HCT116 (cell line): ENCODE measurements around the gene SLC25A33. TPM values are rescaled to one million over a fixed set of nuclear protein-coding genes. Genes with fewer than 3 reads are reported as not detected.

Experiments used
- ATAC-seq: fragments of 200-7000 bp; cut with Tn5 transposase; 2 replicates; pipeline ENCODE4 v1.9.1; 2020; ENCODE audit warnings: mild to moderate bottlenecking, moderate library complexity
- BruUV-seq: library from RNA; stranded (reverse); fragments of 400-500 nt; replicated peaks from 2 replicates; lab custom pipeline; 2021; lab: Mats Ljungman, UMichigan
- CTCF ChIA-PET: fragments of 300-600 bp; sonication (Branson Sonifier 250); formaldehyde crosslinking; loops from one replicate; lab custom pipeline; 2021; ENCODE audit warnings: antibody characterized with exemption; lab: Charles Lee
- POLR2A ChIA-PET: fragments of 300-600, 350-600 bp; sonication (Branson Sonifier 250); formaldehyde crosslinking; loops from one replicate; lab custom pipeline; 2021; ENCODE audit warnings: antibody characterized with exemption; lab: Charles Lee
- RAD21 ChIA-PET, 2 experiments: fragments of 300-600 bp; sonication (Branson Sonifier 250); formaldehyde crosslinking; loops; one replicate each; lab custom pipeline; 2023; ENCODE audit warnings: low total read pairs in 2 of 2; ENCODE audit not compliant: uncharacterized antibody in 2 of 2, unreplicated experiment in 2 of 2, low non-redundant PET in 1 of 2; lab: Charles Lee
- DNase-seq: peaks from one replicate; pipeline ENCODE4 v3.0.0-alpha.2; 2010; ENCODE audit warnings: low read depth, low spot score
- H2AFZ ChIP-seq: fragments of 200-600 bp; shearing (Covaris generic), sonication (generic); 2 replicates; pipeline ENCODE4 v1.6.1; 2017; ENCODE audit warnings: low read depth, mixed run types, mixed read lengths, antibody characterized with exemption, low read length; ENCODE audit not compliant: poor library complexity, severe bottlenecking
- H3K27ac ChIP-seq: 2 replicates; pipeline ENCODE4 v1.5.1; 2012; ENCODE audit warnings: low read depth, low read length
- H3K27me3 ChIP-seq: fragments of 200-600 bp; sonication (generic); 2 replicates; pipeline ENCODE4 v1.6.1; 2016; ENCODE audit warnings: mixed run types, low read length, mixed read lengths; ENCODE audit not compliant: insufficient read depth
- H3K36me3 ChIP-seq, 2 experiments: fragments of 200-500 bp in 1 of 2; fragments of 200-600 bp in 1 of 2; sonication (Bioruptor generic) in 1 of 2; sonication (generic) in 1 of 2; 2 replicates each; pipeline versions ENCODE4 v1.5.1 to v1.6.1; 2014 to 2016; ENCODE audit warnings: low read length in 2 of 2, inconsistent platforms in 1 of 2, mixed read lengths in 1 of 2, mixed run types in 1 of 2; ENCODE audit not compliant: insufficient read depth in 2 of 2, control insufficient read depth in 1 of 2
- H3K4me1 ChIP-seq, 2 experiments: fragments of 200-600 bp in 1 of 2; sonication (generic) in 1 of 2; 2 replicates each; pipeline versions ENCODE4 v1.5.1 to v1.6.1; 2012 to 2017; ENCODE audit warnings: low read length in 2 of 2, inconsistent platforms in 1 of 2, mild to moderate bottlenecking in 1 of 2, mixed read lengths in 1 of 2, mixed run types in 1 of 2, moderate library complexity in 1 of 2; ENCODE audit not compliant: insufficient read depth in 2 of 2, control insufficient read depth in 1 of 2
- H3K4me2 ChIP-seq: fragments of 200-600 bp; sonication (generic); 2 replicates; pipeline ENCODE4 v1.6.1; 2017; ENCODE audit warnings: mixed run types, low read length, mixed read lengths
- H3K4me3 ChIP-seq, 2 experiments: fragments of 200-600 bp in 1 of 2; sonication (generic) in 1 of 2; replicated peaks in 1 of 2; 2 replicates each; pipeline ENCODE4 v1.5.1; 2011 to 2016; ENCODE audit warnings: low read length in 2 of 2, control low read depth in 1 of 2, low read depth in 1 of 2, mild to moderate bottlenecking in 1 of 2, mixed read lengths in 1 of 2, mixed run types in 1 of 2
- H3K79me2 ChIP-seq: fragments of 200-600 bp; sonication (generic); 2 replicates; pipeline ENCODE4 v1.6.1; 2017; ENCODE audit warnings: mild to moderate bottlenecking, mixed run types, low read length, moderate library complexity, mixed read lengths; ENCODE audit not compliant: insufficient read depth
- H3K9ac ChIP-seq: fragments of 200-600 bp; sonication (generic); 2 replicates; pipeline ENCODE4 v1.6.1; 2016; ENCODE audit warnings: low read length, mixed read lengths
- H3K9me2 ChIP-seq: fragments of 200-600 bp; sonication (generic), shearing (Covaris generic); 2 replicates; pipeline ENCODE4 v1.6.1; 2017; ENCODE audit warnings: mixed run types, mild to moderate bottlenecking, moderate library complexity; ENCODE audit not compliant: insufficient read depth
- H3K9me3 ChIP-seq, 2 experiments: fragments of 200-500 bp in 1 of 2; fragments of 200-600 bp in 1 of 2; sonication (Bioruptor generic) in 1 of 2; sonication (generic) in 1 of 2; 2 replicates each; pipeline ENCODE4 v1.6.1; 2014 to 2017; ENCODE audit warnings: low read length in 2 of 2, mixed read lengths in 2 of 2, inconsistent platforms in 1 of 2, low read depth in 1 of 2, mild to moderate bottlenecking in 1 of 2, mixed run types in 1 of 2, moderate library complexity in 1 of 2; ENCODE audit not compliant: control insufficient read depth in 1 of 2, insufficient read depth in 1 of 2
- H4K20me1 ChIP-seq: fragments of 200-600 bp; sonication (generic), shearing (Covaris generic); 2 replicates; pipeline ENCODE4 v1.6.1; 2017; ENCODE audit warnings: mixed run types, mild to moderate bottlenecking, moderate library complexity; ENCODE audit not compliant: insufficient read depth
- EZH2 ChIP-seq: fragments of 200-600 bp; sonication (generic); IDR thresholded peaks from 2 replicates; pipeline ENCODE4 v1.6.1; 2017; ENCODE audit warnings: antibody characterized with exemption, mixed run types
- FOSL1 ChIP-seq: IDR thresholded peaks from 2 replicates; pipeline ENCODE4 v1.6.1; 2012; ENCODE audit warnings: low read depth
- POLR2A ChIP-seq: IDR thresholded peaks from 2 replicates; pipeline ENCODE4 v1.7.0; 2011; ENCODE audit warnings: borderline replicate concordance; ENCODE audit not compliant: insufficient read depth, insufficient read length; ENCODE audit errors: extremely low read depth
- SRF ChIP-seq: IDR thresholded peaks from 2 replicates; pipeline ENCODE4 v1.6.1; 2012; ENCODE audit warnings: low read depth
- YY1 ChIP-seq: IDR thresholded peaks from 2 replicates; pipeline ENCODE4 v1.6.1; 2011; ENCODE audit warnings: low read length, low read depth, moderate library complexity, mild to moderate bottlenecking; ENCODE audit not compliant: insufficient replicate concordance; ENCODE audit errors: extremely low read depth
- ZNF274 ChIP-seq: fragments of 200-500 bp; sonication (Bioruptor generic); IDR thresholded peaks from 2 replicates; pipeline ENCODE4 v1.6.1; 2014; ENCODE audit warnings: mild to moderate bottlenecking, low read depth, low read length, inconsistent platforms
- intact Hi-C: fragments of 100-400 bp; cut with micrococcal nuclease; formaldehyde crosslinking; loops from 2 replicates; pipeline ENCODE4 v1.10.0; 2022
- total RNA-seq: library from RNA; stranded (reverse); gene quantifications from one replicate; pipeline ENCODE4 v1.2.1, GENCODE V29; 2021; ENCODE audit not compliant: unreplicated experiment
- TF ChIP-seq, protein P1 (sequence below): IDR thresholded peaks from 2 replicates; pipeline ENCODE4 v1.6.1; 2011; ENCODE audit warnings: mild to moderate bottlenecking, low read length, moderate library complexity; ENCODE audit not compliant: insufficient replicate concordance; ENCODE audit errors: extremely low read depth
- TF ChIP-seq, protein P2 (sequence below): IDR thresholded peaks from 2 replicates; pipeline ENCODE4 v1.6.1; 2012
- TF ChIP-seq, protein P3 (sequence below), 3 experiments: fragments of 200-600 bp in 1 of 3; sonication (generic) in 1 of 3; IDR thresholded peaks in 2 of 3; conservative IDR thresholded peaks in 1 of 3; 2 replicates each; pipeline ENCODE4 v1.5.1; 2012 to 2017; ENCODE audit warnings: low read depth in 2 of 3, low read length in 2 of 3, antibody characterized with exemption in 1 of 3, borderline replicate concordance in 1 of 3, control low read depth in 1 of 3, mild to moderate bottlenecking in 1 of 3, mixed read lengths in 1 of 3, mixed run types in 1 of 3, moderate library complexity in 1 of 3; ENCODE audit not compliant: insufficient read depth in 1 of 3

SLC25A33 gene
- total RNA-seq, 1 experiment from 2014 or later = 9.8 TPM

DNA sequence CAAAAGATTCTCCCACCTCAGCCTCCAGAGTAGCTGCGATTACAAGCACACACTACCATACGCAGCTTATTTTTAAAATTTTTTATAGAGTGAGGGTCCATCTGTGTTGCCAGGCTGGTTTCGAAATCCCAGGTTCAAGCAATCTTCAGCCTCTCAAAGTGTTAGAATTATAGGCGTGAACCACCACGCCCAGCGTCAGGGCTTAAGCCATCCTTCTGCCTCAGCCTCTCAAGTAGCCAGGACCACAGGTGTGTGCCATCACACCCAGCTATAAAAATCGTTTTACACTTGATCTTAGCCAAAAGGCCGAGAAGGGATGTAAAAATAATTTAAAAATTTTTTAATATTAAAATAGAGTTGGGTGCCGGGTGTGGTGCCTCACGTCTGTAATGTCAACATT is 4.3 kb upstream of the SLC25A33 start:
- Histone ChIP-seq H3K9ac (no peak overlapping the region), H3K4me1 (peaks cover 14 to 20% of the 10 kb centered on the region in 2 experiments), H4K20me1 (no peaks in the 10 kb centered on the region), H3K79me2 (peaks cover 3% of the 10 kb centered on the region), H3K27me3 (no peaks in the 10 kb centered on the region), H3K9me2 (no peaks in the 10 kb centered on the region), H3K36me3 (no peaks in the 10 kb centered on the region), H3K9me3 (no peaks in the 10 kb centered on the region), H3K4me2 (no peak overlapping the region), H3K27ac (no peak overlapping the region), H3K4me3 (no peak overlapping the region), H2AFZ (no peak overlapping the region)
- RAD21 ChIA-PET = no interaction called here
- no TSS peak for BruUV-seq
- DNase-seq = no peak
- POLR2A ChIA-PET = no interaction called here
- ATAC-seq = no peak
- TF ChIP-seq FOSL1 = no peak
- TF ChIP-seq EZH2 = no peak
- TF ChIP-seq ZNF274 = no peak
- no peak for TF ChIP-seq SRF
- TF ChIP-seq, protein P1, sequence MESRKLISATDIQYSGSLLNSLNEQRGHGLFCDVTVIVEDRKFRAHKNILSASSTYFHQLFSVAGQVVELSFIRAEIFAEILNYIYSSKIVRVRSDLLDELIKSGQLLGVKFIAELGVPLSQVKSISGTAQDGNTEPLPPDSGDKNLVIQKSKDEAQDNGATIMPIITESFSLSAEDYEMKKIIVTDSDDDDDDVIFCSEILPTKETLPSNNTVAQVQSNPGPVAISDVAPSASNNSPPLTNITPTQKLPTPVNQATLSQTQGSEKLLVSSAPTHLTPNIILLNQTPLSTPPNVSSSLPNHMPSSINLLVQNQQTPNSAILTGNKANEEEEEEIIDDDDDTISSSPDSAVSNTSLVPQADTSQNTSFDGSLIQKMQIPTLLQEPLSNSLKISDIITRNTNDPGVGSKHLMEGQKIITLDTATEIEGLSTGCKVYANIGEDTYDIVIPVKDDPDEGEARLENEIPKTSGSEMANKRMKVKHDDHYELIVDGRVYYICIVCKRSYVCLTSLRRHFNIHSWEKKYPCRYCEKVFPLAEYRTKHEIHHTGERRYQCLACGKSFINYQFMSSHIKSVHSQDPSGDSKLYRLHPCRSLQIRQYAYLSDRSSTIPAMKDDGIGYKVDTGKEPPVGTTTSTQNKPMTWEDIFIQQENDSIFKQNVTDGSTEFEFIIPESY = no peak
- no peak for TF ChIP-seq YY1
- TF ChIP-seq, protein P2, sequence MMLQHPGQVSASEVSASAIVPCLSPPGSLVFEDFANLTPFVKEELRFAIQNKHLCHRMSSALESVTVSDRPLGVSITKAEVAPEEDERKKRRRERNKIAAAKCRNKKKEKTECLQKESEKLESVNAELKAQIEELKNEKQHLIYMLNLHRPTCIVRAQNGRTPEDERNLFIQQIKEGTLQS = no peak
- TF ChIP-seq, protein P3, sequence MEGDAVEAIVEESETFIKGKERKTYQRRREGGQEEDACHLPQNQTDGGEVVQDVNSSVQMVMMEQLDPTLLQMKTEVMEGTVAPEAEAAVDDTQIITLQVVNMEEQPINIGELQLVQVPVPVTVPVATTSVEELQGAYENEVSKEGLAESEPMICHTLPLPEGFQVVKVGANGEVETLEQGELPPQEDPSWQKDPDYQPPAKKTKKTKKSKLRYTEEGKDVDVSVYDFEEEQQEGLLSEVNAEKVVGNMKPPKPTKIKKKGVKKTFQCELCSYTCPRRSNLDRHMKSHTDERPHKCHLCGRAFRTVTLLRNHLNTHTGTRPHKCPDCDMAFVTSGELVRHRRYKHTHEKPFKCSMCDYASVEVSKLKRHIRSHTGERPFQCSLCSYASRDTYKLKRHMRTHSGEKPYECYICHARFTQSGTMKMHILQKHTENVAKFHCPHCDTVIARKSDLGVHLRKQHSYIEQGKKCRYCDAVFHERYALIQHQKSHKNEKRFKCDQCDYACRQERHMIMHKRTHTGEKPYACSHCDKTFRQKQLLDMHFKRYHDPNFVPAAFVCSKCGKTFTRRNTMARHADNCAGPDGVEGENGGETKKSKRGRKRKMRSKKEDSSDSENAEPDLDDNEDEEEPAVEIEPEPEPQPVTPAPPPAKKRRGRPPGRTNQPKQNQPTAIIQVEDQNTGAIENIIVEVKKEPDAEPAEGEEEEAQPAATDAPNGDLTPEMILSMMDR (IDR thresholded peaks at IDR 0.05 in 2 of 3, conservative IDR thresholded peaks at IDR 0.05 in 1 of 3; ENCODE audit: borderline replicate concordance in 1 of 3, insufficient read depth in 1 of 3, low read depth in 2 of 3, low read length in 2 of 3) = no peak
- no peak for TF ChIP-seq POLR2A
- CTCF ChIA-PET = no interaction called here
- intact Hi-C loops = no loop called here
